GM12872 (cell line): ENCODE data around the gene IGFN1.

Experiments
- TF ChIP-seq, protein P1 (sequence below): IDR thresholded peaks from 3 replicates; pipeline ENCODE4 v1.5.1; 2011; ENCODE audit warnings: low read depth, mild to moderate bottlenecking, low read length, moderate library complexity; ENCODE audit not compliant: insufficient read depth

Gene IGFN1

DNA sequence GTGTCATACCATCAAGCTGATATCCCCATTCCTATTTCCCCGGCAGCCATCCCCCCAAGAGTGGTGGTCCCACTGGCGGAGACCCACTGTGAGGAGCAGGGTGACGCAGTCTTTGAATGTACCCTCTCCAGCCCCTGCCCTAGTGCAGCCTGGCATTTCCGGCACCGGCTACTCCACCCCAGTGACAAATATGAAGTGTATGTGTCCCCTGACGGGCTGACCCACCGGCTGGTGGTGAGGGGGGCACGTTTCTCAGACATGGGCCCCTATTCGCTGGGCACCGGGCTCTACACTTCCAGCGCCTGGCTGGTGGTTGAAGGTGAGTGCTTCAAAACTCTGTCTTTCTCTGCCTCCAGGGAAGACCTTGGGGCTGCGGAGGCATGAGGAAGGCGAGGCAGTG is 14.4 kb downstream of the IGFN1 start:
- TF ChIP-seq, protein P1, sequence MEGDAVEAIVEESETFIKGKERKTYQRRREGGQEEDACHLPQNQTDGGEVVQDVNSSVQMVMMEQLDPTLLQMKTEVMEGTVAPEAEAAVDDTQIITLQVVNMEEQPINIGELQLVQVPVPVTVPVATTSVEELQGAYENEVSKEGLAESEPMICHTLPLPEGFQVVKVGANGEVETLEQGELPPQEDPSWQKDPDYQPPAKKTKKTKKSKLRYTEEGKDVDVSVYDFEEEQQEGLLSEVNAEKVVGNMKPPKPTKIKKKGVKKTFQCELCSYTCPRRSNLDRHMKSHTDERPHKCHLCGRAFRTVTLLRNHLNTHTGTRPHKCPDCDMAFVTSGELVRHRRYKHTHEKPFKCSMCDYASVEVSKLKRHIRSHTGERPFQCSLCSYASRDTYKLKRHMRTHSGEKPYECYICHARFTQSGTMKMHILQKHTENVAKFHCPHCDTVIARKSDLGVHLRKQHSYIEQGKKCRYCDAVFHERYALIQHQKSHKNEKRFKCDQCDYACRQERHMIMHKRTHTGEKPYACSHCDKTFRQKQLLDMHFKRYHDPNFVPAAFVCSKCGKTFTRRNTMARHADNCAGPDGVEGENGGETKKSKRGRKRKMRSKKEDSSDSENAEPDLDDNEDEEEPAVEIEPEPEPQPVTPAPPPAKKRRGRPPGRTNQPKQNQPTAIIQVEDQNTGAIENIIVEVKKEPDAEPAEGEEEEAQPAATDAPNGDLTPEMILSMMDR: no peak

DNA sequence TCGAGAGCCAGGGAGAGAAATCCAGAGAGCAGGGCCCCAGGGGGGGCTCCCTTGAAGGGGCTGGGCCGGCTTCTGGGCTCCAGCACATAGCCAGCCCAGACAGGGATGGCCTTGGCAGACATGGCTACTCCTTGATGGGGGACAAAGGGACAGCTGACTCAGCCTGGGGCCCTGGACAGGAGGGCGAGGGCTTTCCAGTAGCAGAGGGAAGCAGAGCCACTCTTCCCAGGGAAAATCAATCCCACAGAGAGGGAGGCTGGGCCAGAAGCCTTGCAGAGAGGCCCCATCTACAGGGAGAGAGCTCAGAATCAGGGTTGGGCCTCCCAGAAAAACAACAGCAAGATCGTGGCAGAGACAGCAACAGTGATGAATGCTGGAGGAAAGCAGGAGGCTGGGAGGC is 15.6 kb downstream of the IGFN1 start:
- TF ChIP-seq, protein P1: no peak

DNA sequence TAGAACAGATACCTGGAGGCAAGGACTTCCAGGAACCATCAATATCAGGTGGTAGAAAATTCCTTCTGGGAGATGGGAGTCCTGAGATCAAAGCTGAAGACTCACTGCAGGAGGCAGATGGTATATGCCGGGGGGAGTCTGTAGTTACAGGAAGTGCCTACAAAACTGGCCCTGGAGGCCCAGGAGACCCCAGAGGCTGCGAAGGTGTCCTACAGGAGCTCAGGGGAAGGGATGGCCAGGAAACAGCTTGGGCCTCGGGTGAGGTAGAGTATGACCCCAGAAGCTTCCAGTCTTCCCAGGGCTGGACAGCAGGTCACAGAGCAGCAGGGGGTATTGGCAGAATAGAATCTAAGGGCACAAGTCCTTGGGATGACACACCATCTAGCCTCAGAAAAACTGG is 16.4 kb downstream of the IGFN1 start:
- TF ChIP-seq, protein P1: no peak

DNA sequence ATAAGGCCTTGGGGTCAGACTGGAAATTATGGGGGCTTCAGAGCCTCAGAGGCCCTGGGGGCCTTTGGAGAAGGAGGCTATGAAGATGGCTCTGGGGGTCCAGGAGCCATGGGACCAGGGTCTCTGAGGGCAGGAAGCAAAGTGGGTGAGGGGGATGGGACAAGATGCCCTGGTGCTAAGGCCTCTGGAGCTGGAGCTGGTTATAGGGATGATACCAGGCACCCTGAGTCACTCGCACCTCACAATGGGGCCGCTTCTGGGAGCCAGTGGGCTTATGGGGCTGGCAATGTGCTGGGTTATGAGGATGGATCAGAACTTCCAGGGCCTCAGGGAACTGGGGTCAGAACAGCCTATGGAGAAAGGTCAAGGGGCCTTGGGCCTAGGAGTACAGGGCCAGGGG is 17.6 kb downstream of the IGFN1 start:
- TF ChIP-seq, protein P1: no peak

DNA sequence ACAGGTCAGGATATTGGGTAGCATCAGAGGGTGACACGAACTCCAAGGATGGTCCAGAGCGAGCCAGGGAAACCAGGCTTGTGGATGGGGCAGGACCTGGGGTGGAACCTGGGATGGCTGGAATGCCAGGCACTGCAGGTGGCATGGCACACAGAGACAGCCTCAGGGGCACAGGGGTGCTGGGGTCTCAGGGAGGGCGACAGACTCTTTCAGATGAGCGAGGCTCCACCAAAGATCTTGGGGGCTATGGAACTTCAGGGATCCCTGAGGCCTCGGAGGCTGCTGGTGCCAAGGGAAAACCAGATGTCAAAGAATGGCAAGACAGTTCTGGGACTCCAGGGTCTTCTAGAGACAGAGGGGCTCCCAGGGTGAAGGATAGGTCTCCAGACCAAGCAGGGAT is 21.4 kb downstream of the IGFN1 start:
- TF ChIP-seq, protein P1: no peak

DNA sequence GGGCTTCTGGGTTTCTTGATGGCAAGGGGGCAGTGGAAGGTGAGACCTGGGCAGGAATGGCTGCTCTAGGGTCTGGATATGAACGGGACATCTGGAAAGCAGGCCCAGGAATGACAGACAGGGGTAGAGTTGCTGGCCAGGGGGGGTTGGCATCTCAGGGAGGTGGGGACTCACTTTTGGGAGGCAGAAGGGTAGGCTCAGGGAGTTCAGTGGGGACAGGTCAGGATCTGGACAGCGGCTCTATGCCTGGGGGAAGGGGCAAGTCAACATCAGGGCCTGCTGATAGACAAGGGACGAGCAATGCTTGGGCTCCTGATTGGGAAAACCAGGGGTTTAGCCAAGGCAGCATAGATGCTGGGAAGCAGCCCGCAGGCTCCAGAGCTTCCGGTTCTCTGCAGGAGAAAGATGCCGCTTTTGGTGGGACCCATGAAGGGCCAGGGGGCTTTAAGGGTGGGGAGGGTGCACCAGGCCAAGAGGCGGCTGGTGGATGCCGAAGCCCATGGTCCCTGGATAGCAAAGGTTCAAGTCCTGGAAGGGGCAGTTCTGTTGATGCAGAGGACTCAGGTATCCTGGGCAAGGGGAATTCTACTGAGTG is 21.9 kb downstream of the IGFN1 start:
- TF ChIP-seq, protein P1: no peak

DNA sequence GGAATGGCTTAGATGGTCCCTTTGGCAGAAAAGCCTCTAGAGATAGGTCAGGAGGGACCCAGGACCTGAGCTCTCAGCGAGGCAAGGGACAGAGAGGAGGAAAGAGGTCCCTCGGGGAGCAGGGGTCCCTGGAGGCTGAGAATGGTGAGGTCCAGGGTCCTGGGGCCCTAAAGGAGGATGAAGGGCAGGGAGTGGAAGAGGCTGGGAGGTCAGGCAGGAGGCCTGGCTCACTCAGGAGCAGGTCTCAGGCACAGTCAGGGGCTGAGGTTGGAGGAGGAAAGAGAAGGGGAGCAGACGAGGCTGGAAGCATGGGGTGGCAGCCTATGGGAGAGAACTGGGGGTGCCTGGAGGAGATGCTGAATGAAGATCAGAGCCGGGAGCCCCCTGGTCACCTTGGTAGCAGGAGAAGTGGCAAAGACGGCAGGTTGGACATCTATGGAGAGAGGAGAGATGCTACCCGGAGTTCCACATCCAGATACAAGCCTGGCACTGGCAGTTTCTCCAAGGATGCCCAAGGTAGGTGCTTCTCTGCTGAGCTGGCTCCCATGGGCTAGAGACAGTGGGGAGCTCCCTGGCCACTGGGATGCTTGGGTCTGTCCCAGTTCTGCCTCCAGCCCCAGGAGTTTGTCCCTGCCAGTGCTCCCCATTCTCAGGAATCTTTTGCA is 22.6 kb downstream of the IGFN1 start:
- TF ChIP-seq, protein P1: no peak
